22Rv1 (cell line): ENCODE measurements around the gene DHRS1.
A peak's percentile ranks its signal among the peaks of the same experiment; 100 is the strongest.

Source experiments
- H3K27ac ChIP-seq: fragments of 450-650 bp; 2 replicates; pipeline ENCODE4 v1.5.1; 2017
- CTCF ChIP-seq: fragments of 450-650 bp; IDR thresholded peaks from 2 replicates; pipeline ENCODE4 v1.5.1; 2017; ENCODE audit warnings: mild to moderate bottlenecking
- ZFX ChIP-seq: fragments of 450-650 bp; IDR thresholded peaks from 2 replicates; pipeline ENCODE4 v1.6.1; 2017; ENCODE audit warnings: antibody characterized with exemption, borderline replicate concordance

Gene DHRS1

DNA sequence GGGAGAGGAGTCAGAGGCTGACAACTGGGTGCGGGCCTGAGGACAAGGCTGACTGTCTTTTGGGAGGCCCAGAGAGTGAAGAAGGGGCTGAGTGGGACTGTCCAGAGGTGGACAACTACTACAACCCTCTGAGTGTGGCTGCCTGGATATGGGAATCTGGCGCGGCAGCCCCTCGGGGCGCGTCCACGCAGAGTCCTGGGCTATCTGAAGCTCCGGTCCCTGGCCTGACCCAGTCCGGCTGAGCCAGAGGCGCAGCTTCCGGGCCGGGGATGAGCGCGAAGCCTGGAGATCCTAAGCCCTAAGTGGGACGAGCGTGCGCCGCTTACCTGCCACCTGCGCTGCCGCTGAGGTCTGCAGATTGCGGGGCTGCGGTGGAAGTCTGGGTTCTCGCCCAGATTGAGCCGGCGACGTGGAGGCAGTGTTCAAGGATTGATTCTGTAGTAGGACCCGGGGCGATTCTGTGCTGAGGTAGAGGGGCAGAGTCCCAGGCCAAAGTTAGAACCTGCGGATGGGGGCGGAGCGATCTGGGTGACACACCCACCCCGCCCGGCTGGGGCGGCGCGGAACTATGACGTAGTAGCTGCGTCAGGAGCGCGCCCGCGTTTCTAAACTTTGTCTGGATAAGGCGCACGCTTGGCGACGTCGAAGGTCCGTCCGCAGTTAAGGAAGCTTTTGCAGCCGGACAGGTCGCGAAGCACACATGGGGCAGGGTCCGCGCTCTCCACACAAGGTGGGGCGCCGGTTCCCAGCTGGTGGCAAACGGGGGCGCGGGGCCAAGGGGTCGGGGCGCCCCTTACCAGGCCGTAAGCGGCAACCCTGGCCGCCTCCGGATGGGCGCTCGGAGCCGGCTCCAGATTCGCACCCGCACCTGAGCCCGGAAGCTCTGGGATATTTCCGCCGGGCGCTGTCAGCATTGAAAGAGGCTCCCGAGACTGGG, at the start of gene DHRS1, which contains the start of gene NOP9:
TSS of gene DHRS1 (minus strand) at position 526 of the 937 bp plus-strand sequence. CDS start 674 bp downstream, outside the sequence.
TSS of gene NOP9 (plus strand) at position 596 of the 937 bp plus-strand sequence. CDS start at position 701, 105 bp downstream.
- TF ChIP-seq CTCF: no peak
- no peak for TF ChIP-seq ZFX
- peak within 1 kb of the TSS; percentile 76 for H3K27ac ChIP-seq

- no peak overlapping the region for H3K27ac ChIP-seq
- TF ChIP-seq ZFX (no peak), CTCF (no peak)
Measured at GRCh38 chr14:24348186-24348585, 48.6 kb upstream of the DHRS1 start.

- no peak overlapping the region for H3K27ac ChIP-seq
- TF ChIP-seq ZFX: no peak
- no peak for TF ChIP-seq CTCF
Measured at GRCh38 chr14:24347134-24347533, 47.6 kb upstream of the DHRS1 start.

GRCh38 chr14:24343795-24344660, 44.4 kb upstream of the DHRS1 start:
- H3K27ac ChIP-seq: no peak overlapping the region
- TF ChIP-seq ZFX: no peak
- TF ChIP-seq CTCF: no peak

DNA sequence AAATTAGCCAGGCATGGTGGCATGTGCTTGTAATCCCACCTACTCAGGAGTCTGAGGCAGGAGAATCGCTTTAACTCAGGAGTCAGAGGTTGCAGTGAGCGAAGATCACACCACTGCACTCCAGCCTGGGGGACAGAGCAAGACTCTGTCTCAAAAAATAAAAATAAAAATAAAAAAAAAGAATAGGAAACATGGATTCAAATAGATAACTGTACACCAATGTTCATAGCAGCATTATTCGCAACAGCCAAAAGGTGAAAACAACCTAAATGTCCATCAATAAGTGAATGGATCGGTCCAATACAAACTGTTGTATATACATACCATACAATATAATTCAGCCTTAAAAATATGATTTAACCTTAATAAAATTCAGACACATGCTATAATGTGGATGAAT, 43.3 kb upstream of the DHRS1 start:
- no peak overlapping the region for H3K27ac ChIP-seq

GRCh38 chr14:24340606-24341005, 41.0 kb upstream of the DHRS1 start:
- TF ChIP-seq ZFX (no peak), CTCF (no peak)
- no peak overlapping the region for H3K27ac ChIP-seq

More for the DNA sequence above, 43.3 kb upstream of the DHRS1 start:
- no peak for TF ChIP-seq ZFX
- TF ChIP-seq CTCF: no peak
